ENCODE measurements around the gene C22orf31.

- TF ChIP-seq CTCF (conservative IDR thresholded peaks at IDR 0.05; ENCODE audit: low read depth, low read length) (no peak), EZH2 (IDR thresholded peaks at IDR 0.05; ENCODE audit: borderline replicate concordance, low read depth, low read length, poor library complexity, severe bottlenecking) (no peak)
These were observed 49.3 kb upstream of the C22orf31 start for GRCh38 chr22:29110946-29111345.
